Measurements from ENCODE around the gene ATXN7L1.

- TF ChIP-seq YY1 (IDR thresholded peaks at IDR 0.05; ENCODE audit: insufficient read depth, insufficient read length) (no peak), SUZ12 (IDR thresholded peaks at IDR 0.05; ENCODE audit: extremely low read depth, insufficient read depth, insufficient read length) (no peak), ZNF274 (IDR thresholded peaks at IDR 0.05; ENCODE audit: low read depth, low read length) (no peak)
These were observed 227.6 kb downstream of the ATXN7L1 start for GRCh38 chr7:105648561-105649401.
